ENCODE measurements around the gene HHIPL1. TPM values are rescaled to one million over a fixed set of nuclear protein-coding genes. Genes with fewer than 3 reads are reported as not detected.

HHIPL1 gene
- total and polyA plus RNA-seq, 2 of the 8 experiments (the other 6 are each of a cell fraction or from before 2014, with no cell fraction given): 1.5 to 2.6 TPM

DNA sequence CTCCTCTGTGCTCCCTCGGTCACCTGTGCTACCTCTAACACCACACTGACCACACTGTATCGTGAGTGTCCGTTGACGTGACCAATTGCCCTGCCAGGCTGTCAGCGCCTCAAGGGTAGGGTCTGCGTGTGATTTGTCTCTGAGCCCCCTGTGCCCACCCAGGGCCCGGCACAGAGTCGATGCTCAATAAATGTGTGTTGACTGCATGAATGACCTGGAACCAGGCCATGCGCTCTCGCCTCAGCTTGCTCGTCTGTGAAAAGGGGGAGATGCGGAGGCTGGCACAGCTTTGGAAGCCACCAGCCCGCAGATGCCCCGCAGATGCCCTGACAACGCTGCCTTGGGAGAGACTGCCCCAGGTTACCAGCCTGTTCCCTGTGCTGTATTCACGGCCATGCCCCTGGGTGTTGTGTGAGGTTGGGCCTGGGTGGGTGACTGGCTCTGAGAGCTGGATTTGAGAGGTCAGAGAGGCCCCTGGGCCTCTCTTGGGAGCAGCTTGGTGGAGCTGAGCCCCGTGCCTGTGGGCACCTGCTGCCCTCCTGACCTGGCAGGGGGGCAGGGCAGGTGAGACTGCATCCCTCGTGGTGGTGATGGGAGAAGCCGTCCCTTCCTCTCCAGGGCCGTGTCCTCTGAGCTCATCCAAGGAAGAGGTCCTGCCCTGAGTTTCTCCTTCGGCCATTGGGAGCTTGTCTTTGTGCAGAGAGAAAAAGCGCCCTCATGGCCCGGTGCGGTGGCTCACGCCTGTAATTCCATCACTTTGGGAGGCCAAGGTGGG, 82.4 kb downstream of the HHIPL1 start (continued):
- TF ChIP-seq TBP (IDR thresholded peaks at IDR 0.05; ENCODE audit: low read depth, low read length) (no peak), CBX5 (IDR thresholded peaks at IDR 0.05; ENCODE audit: low read depth, low read length) (no peak), RAD21 (IDR thresholded peaks at IDR 0.05 in 1 of 2, conservative IDR thresholded peaks at IDR 0.05 in 1 of 2; ENCODE audit: low read depth in 2 of 2, low read length in 2 of 2) (no peak), NRF1 (IDR thresholded peaks at IDR 0.05; ENCODE audit: low read depth, low read length) (no peak), FOSL1 (IDR thresholded peaks at IDR 0.05; ENCODE audit: insufficient read depth, low read depth, low read length) (no peak), POU5F1 (IDR thresholded peaks at IDR 0.05; ENCODE audit: low read depth, low read length) (no peak)
- TF ChIP-seq, protein P1, sequence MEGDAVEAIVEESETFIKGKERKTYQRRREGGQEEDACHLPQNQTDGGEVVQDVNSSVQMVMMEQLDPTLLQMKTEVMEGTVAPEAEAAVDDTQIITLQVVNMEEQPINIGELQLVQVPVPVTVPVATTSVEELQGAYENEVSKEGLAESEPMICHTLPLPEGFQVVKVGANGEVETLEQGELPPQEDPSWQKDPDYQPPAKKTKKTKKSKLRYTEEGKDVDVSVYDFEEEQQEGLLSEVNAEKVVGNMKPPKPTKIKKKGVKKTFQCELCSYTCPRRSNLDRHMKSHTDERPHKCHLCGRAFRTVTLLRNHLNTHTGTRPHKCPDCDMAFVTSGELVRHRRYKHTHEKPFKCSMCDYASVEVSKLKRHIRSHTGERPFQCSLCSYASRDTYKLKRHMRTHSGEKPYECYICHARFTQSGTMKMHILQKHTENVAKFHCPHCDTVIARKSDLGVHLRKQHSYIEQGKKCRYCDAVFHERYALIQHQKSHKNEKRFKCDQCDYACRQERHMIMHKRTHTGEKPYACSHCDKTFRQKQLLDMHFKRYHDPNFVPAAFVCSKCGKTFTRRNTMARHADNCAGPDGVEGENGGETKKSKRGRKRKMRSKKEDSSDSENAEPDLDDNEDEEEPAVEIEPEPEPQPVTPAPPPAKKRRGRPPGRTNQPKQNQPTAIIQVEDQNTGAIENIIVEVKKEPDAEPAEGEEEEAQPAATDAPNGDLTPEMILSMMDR (IDR thresholded peaks at IDR 0.05; ENCODE audit: control extremely low read depth in 1 of 3, insufficient read depth in 1 of 3, low read depth in 1 of 3, low read length in 3 of 3): no peak

Measured in H1 (cell line).